H1 (cell line): ENCODE data around the gene ETV5. TPM values are rescaled to one million over a fixed set of nuclear protein-coding genes. Genes with fewer than 3 reads are reported as not detected.
"Not testable (repeated sequence)": the region's sequence is repeated elsewhere in the genome, so short reads cannot be mapped to it uniquely, and the experiment has no call there.

Source experiments
- CTCF ChIA-PET: fragments of 300-600 bp; sonication (Branson Sonifier 250); formaldehyde crosslinking; loops from one replicate; lab custom pipeline; 2021; ENCODE audit not compliant: partially characterized antibody; lab: Charles Lee
- POLR2A ChIA-PET: fragments of 300-600 bp; sonication (Branson Sonifier 250); formaldehyde crosslinking; loops from one replicate; lab custom pipeline; 2021; ENCODE audit warnings: inconsistent platforms; ENCODE audit not compliant: partially characterized antibody; lab: Charles Lee
- DNase-seq, 2 experiments: peaks; one replicate each; pipeline versions ENCODE4 v3.0.0 to v3.0.0-alpha.2; 2010 to 2022; ENCODE audit warnings: low spot score in 2 of 2, low read depth in 1 of 2, mixed read lengths in 1 of 2
- FAIRE-seq: peaks from 2 replicates; lab custom pipeline; 2011; peaks lifted over from hg19 to GRCh38; lab: Jason Lieb, UNC
- H2AFZ ChIP-seq: 2 replicates; pipeline ENCODE4 v1.8.1; 2012; ENCODE audit warnings: low read length, inconsistent platforms
- H2AK5ac ChIP-seq: 2 replicates; pipeline ENCODE4 v1.6.1; 2013; ENCODE audit warnings: low read depth, low read length
- H2BK120ac ChIP-seq: replicated peaks from 2 replicates; pipeline ENCODE3; 2013; ENCODE audit warnings: low read depth, low read length, inconsistent platforms
- H2BK12ac ChIP-seq: 2 replicates; pipeline ENCODE4 v1.6.1; 2013; ENCODE audit warnings: low read depth, low read length
- H2BK15ac ChIP-seq: 2 replicates; pipeline ENCODE4 v1.6.1; 2013; ENCODE audit warnings: low read length
- H2BK20ac ChIP-seq: 2 replicates; pipeline ENCODE4 v1.6.1; 2013; ENCODE audit warnings: low read length
- H2BK5ac ChIP-seq: 2 replicates; pipeline ENCODE4 v1.6.1; 2013; ENCODE audit warnings: low read depth, low read length
- H3K14ac ChIP-seq: 2 replicates; pipeline ENCODE4 v1.6.1; 2013; ENCODE audit warnings: inconsistent platforms; ENCODE audit not compliant: insufficient read length
- H3K18ac ChIP-seq: 2 replicates; pipeline ENCODE4 v1.6.1; 2013; ENCODE audit warnings: low read length; ENCODE audit errors: extremely low read depth
- H3K23ac ChIP-seq: 2 replicates; pipeline ENCODE4 v1.6.1; 2013; ENCODE audit warnings: inconsistent platforms; ENCODE audit not compliant: insufficient read length
- H3K23me2 ChIP-seq: 2 replicates; pipeline ENCODE4 v1.6.1; 2013; ENCODE audit warnings: low read depth, low read length
- H3K27ac ChIP-seq: 2 replicates; pipeline ENCODE4 v1.6.1; 2011; ENCODE audit warnings: low read depth, low read length, inconsistent platforms
- H3K27me3 ChIP-seq, 4 experiments: replicated peaks in 1 of 4; 1 replicate in 1 of 4; 2 replicates in 3 of 4; pipeline versions ENCODE4 v1.6.1 to v1.8.1; 2011 to 2013; ENCODE audit warnings: low read length in 3 of 4, mild to moderate bottlenecking in 3 of 4, inconsistent platforms in 2 of 4, mixed read lengths in 2 of 4, moderate library complexity in 1 of 4; ENCODE audit not compliant: control insufficient read depth in 3 of 4, insufficient read depth in 3 of 4; ENCODE audit errors: extremely low read depth in 1 of 4
- H3K36me3 ChIP-seq, 4 experiments: 2 replicates each; pipeline versions ENCODE4 v1.6.1 to v1.8.1; 2011 to 2013; ENCODE audit warnings: mild to moderate bottlenecking in 4 of 4, low read length in 3 of 4, moderate library complexity in 2 of 4, control low read depth in 1 of 4, inconsistent platforms in 1 of 4; ENCODE audit not compliant: insufficient read depth in 4 of 4, control insufficient read depth in 2 of 4
- H3K4ac ChIP-seq: replicated peaks from 2 replicates; pipeline ENCODE3; 2013; ENCODE audit warnings: low read length, low read depth, mixed read lengths, inconsistent platforms; ENCODE audit not compliant: insufficient read length
- H3K4me1 ChIP-seq, 4 experiments: replicated peaks in 1 of 4; 1 replicate in 1 of 4; 2 replicates in 3 of 4; pipeline versions ENCODE4 v1.6.1 to v1.8.1; 2011 to 2013; ENCODE audit warnings: low read length in 3 of 4, inconsistent platforms in 2 of 4, mixed read lengths in 1 of 4; ENCODE audit not compliant: insufficient read depth in 4 of 4, control insufficient read depth in 3 of 4
- H3K4me2 ChIP-seq, 2 experiments: 2 replicates each; pipeline versions ENCODE4 v1.6.1 to v1.8.1; 2011 to 2013; ENCODE audit warnings: low read depth in 2 of 2, low read length in 2 of 2, control low read depth in 1 of 2, inconsistent platforms in 1 of 2, mild to moderate bottlenecking in 1 of 2; ENCODE audit not compliant: insufficient read depth in 1 of 2
- H3K4me3 ChIP-seq, 4 experiments: fragments of 200-600, 300-600 bp in 1 of 4; sonication (generic), shearing (Covaris generic), sonication (Bioruptor Twin) in 1 of 4; 2 replicates each; pipeline versions ENCODE4 v1.5.1 to v1.8.1; 2011 to 2016; ENCODE audit warnings: low read length in 4 of 4, low read depth in 3 of 4, control low read depth in 2 of 4, inconsistent platforms in 2 of 4, mild to moderate bottlenecking in 2 of 4, mixed read lengths in 1 of 4, moderate library complexity in 1 of 4; ENCODE audit not compliant: insufficient read depth in 2 of 4; ENCODE audit errors: extremely low read depth in 1 of 4
- H3K56ac ChIP-seq: replicated peaks from 2 replicates; pipeline ENCODE3; 2013; ENCODE audit warnings: low read depth, mild to moderate bottlenecking, mixed read lengths, low read length, inconsistent platforms; ENCODE audit not compliant: insufficient read length
- H3K79me1 ChIP-seq: 2 replicates; pipeline ENCODE4 v1.6.1; 2013; ENCODE audit warnings: low read depth, low read length, control low read depth
- H3K79me2 ChIP-seq, 2 experiments: 2 replicates each; pipeline versions ENCODE4 v1.6.1 to v1.8.1; 2012 to 2013; ENCODE audit warnings: low read length in 2 of 2, mild to moderate bottlenecking in 2 of 2, inconsistent platforms in 1 of 2; ENCODE audit not compliant: insufficient read depth in 2 of 2, control insufficient read depth in 1 of 2
- H3K9ac ChIP-seq, 4 experiments: replicated peaks in 1 of 4; 1 replicate in 1 of 4; 2 replicates in 3 of 4; pipeline versions ENCODE4 v1.6.1 to v1.8.1; 2011 to 2013; ENCODE audit warnings: low read depth in 3 of 4, low read length in 3 of 4, control low read depth in 2 of 4, mild to moderate bottlenecking in 2 of 4, moderate library complexity in 2 of 4, inconsistent platforms in 1 of 4; ENCODE audit errors: extremely low read depth in 1 of 4
- H3K9me3 ChIP-seq, 2 experiments: 2 replicates each; pipeline versions ENCODE4 v1.6.1 to v1.8.1; 2012 to 2013; ENCODE audit warnings: mild to moderate bottlenecking in 2 of 2, moderate library complexity in 2 of 2, control low read depth in 1 of 2, inconsistent platforms in 1 of 2, low read depth in 1 of 2, low read length in 1 of 2, mixed read lengths in 1 of 2; ENCODE audit not compliant: insufficient read depth in 2 of 2
- H4K20me1 ChIP-seq, 2 experiments: replicated peaks in 1 of 2; 2 replicates each; pipeline versions ENCODE3 to v1.8.1; 2011 to 2013; ENCODE audit warnings: inconsistent platforms in 2 of 2, low read length in 2 of 2, mild to moderate bottlenecking in 1 of 2; ENCODE audit not compliant: insufficient read depth in 2 of 2, control insufficient read depth in 1 of 2
- H4K5ac ChIP-seq: 2 replicates; pipeline ENCODE4 v1.6.1; 2013; ENCODE audit warnings: low read length, low read depth, mixed read lengths, inconsistent platforms; ENCODE audit not compliant: insufficient read length
- H4K8ac ChIP-seq: 2 replicates; pipeline ENCODE4 v1.8.0; 2013; ENCODE audit warnings: mild to moderate bottlenecking, moderate library complexity, low read length, inconsistent platforms; ENCODE audit not compliant: insufficient read depth; ENCODE audit errors: extremely low read depth
- H4K91ac ChIP-seq: replicated peaks from 2 replicates; pipeline ENCODE3; 2013; ENCODE audit warnings: low read length, mixed read lengths, inconsistent platforms; ENCODE audit not compliant: insufficient read length
- CEBPB ChIP-seq: IDR thresholded peaks from 2 replicates; pipeline ENCODE4 v1.6.1; 2012; ENCODE audit warnings: low read depth, low read length
- EZH2 ChIP-seq: fragments of 200-600 bp; sonication (generic); IDR thresholded peaks from 2 replicates; pipeline ENCODE4 v1.7.1; 2012; ENCODE audit warnings: low read depth, mild to moderate bottlenecking, moderate library complexity, low read length, inconsistent platforms; ENCODE audit not compliant: severe bottlenecking
- RNF2 ChIP-seq: fragments of 200-900, 300-1000 bp; sonication (generic); IDR thresholded peaks from 2 replicates; pipeline ENCODE4 v1.7.1; 2016; ENCODE audit warnings: borderline replicate concordance, low read depth, mild to moderate bottlenecking, antibody characterized with exemption, low read length; ENCODE audit not compliant: poor library complexity, severe bottlenecking; ENCODE audit errors: missing control alignments
- WGBS, 2 experiments: shearing (Covaris generic) in 1 of 2; methylation state at CpG; one replicate each; pipeline versions ENCODE4 v1.1.6 to v1.1.7; 2013 to 2015; ENCODE audit warnings: low lambda C conversion rate in 2 of 2, mixed read lengths in 2 of 2, inconsistent platforms in 1 of 2, low coverage in 1 of 2, missing lambda C conversion rate in 1 of 2; ENCODE audit not compliant: insufficient replicate concordance in 2 of 2, insufficient coverage in 1 of 2, insufficient read length in 1 of 2; ENCODE audit errors: extremely low coverage in 1 of 2, missing lambda C conversion rate in 1 of 2; 5-methylcytosine and 5-hydroxymethylcytosine counted together
- polyA plus RNA-seq, 7 experiments: library from polyadenylated mRNA; depleted of rRNA in 3 of 7; stranded (reverse) in 5 of 7; unstranded in 2 of 7; fragments of >200 nt in 5 of 7; fragments of 200-250 nt in 2 of 7; gene quantifications; 1 replicate in 5 of 7; 2 replicates in 1 of 7; 4 replicates in 1 of 7; pipeline versions ENCODE4 v1.2.1 to v1.2.3, GENCODE V29; 2011 to 2013; ENCODE audit warnings: missing spikeins in 2 of 7, mixed read lengths in 2 of 7
- total RNA-seq: library from RNA; stranded (reverse); fragmentation: NEBNext Ultra II Directional; extraction: Animal tissue kit (Norgen Biotek cat#: 25700); gene quantifications from 2 replicates; pipeline ENCODE4 v1.2.1, GENCODE V29; 2021

The ETV5 gene
- total and polyA plus RNA-seq, 2 of the 8 experiments (the other 6 are each of a cell fraction or from before 2014, with no cell fraction given): 13.1 to 36.9 TPM

- TF ChIP-seq RNF2: no peak
- no peak for TF ChIP-seq CEBPB
- TF ChIP-seq EZH2: no peak
These were observed 87.1 kb downstream of the ETV5 start (continued) for GRCh38 chr3:186021673-186022362.

DNA sequence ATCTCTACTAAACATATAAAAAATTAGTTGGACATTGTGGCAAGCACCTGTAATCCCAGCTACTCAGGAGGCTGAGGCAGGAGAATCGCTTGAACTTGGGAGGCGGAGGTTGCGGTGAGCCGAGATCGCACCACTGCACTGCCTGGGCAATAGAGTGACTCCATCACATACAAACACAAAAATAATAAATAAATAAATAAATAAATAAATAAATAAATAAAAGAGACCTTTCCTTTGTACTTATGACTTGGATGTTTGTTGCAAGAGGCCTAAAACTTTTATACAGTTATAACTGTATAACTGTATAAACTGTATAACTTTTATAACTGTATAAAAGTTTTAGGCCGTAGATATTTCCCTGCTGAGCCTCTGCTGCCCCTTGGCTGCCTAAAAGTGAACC lies 87.6 kb downstream of the ETV5 start:
- H3K14ac ChIP-seq, H3K36me3 ChIP-seq, H4K20me1 ChIP-seq, H3K4me2 ChIP-seq, H2BK15ac ChIP-seq, H3K4ac ChIP-seq, H3K27ac ChIP-seq, H3K23ac ChIP-seq, H3K27me3 ChIP-seq, H2BK5ac ChIP-seq, H3K9me3 ChIP-seq, H3K79me2 ChIP-seq, H3K9ac ChIP-seq, H4K5ac ChIP-seq, H2AFZ ChIP-seq, H3K18ac ChIP-seq, H3K23me2 ChIP-seq, H3K4me1 ChIP-seq, H4K8ac ChIP-seq, H2AK5ac ChIP-seq, H2BK20ac ChIP-seq, FAIRE-seq, H3K56ac ChIP-seq, H2BK120ac ChIP-seq, H3K4me3 ChIP-seq, H2BK12ac ChIP-seq, H3K79me1 ChIP-seq, H4K91ac ChIP-seq, DNase-seq: not testable (repeated sequence)
- ChIA-PET CTCF (interaction anchor here (1.0 to 1.2 kb wide), 5 partner anchors 12 to 240 kb away, joined by 3 to 6 read pairs (median 3); no protein-coding TSS in a partner anchor), POLR2A (interaction anchor here (0.6 kb wide), 1 partner anchor 71 kb away, joined by 3 read pairs; no protein-coding TSS in a partner anchor)
- 79% methylated on average over 6 of the region's 6 CpGs; no CpG with 5 or more reads in 1 of the 2 experiments for WGBS, 2 experiments
